Stimulated activated CD8-positive, alpha-beta memory T cell treated with anti-CD3 and anti-CD28 coated beads, Interleukin-2, amount 100 ng/mL, for 48 hours (primary cell): Measurements from ENCODE around the gene MRLN.
"Not testable (repeated sequence)": the region's sequence is repeated elsewhere in the genome, so short reads cannot be mapped to it uniquely, and the experiment has no call there.

Experiments used
- DNase-seq, 2 donors: peaks; one replicate each; pipeline ENCODE4 v3.0.0-alpha.2; 2020; ENCODE audit warnings: low read depth in 2 of 2

Gene MRLN

GRCh38 chr10:59745163-59745650 is 8.0 kb downstream of the MRLN start:
- no peak for DNase-seq

- not testable (repeated sequence) for DNase-seq
Observed at GRCh38 chr10:59744762-59745161, 8.5 kb downstream of the MRLN start.

GRCh38 chr10:59744156-59744555 is 9.1 kb downstream of the MRLN start:
- not testable (repeated sequence) for DNase-seq

GRCh38 chr10:59741583-59741982 is 11.7 kb downstream of the MRLN start:
- DNase-seq, result no peak

GRCh38 chr10:59741048-59741447 is 12.2 kb downstream of the MRLN start:
- no peak for DNase-seq

- no peak for DNase-seq
Observed at GRCh38 chr10:59736749-59737148, 16.5 kb downstream of the MRLN start.

GRCh38 chr10:59735296-59735695 is 18.0 kb downstream of the MRLN start:
- DNase-seq, result no peak

GRCh38 chr10:59734014-59734462 is 19.2 kb downstream of the MRLN start:
- no peak for DNase-seq

GRCh38 chr10:59733321-59734013 is 19.8 kb downstream of the MRLN start:
- not testable (repeated sequence) for DNase-seq

- not testable (repeated sequence) for DNase-seq
Observed at GRCh38 chr10:59732849-59733248, 20.4 kb downstream of the MRLN start.

GRCh38 chr10:59729167-59729566 is 24.1 kb downstream of the MRLN start:
- not testable (repeated sequence) for DNase-seq

- DNase-seq, result no peak
Observed at GRCh38 chr10:59724098-59724938, 28.9 kb downstream of the MRLN start.

- DNase-seq, result no peak
Observed at GRCh38 chr10:59720377-59720776, 32.9 kb downstream of the MRLN start.

GRCh38 chr10:59719374-59719773 is 33.9 kb downstream of the MRLN start:
- no peak for DNase-seq

- no peak for DNase-seq
Observed at GRCh38 chr10:59718257-59718656, 35.0 kb downstream of the MRLN start.

GRCh38 chr10:59713196-59713821 is 39.9 kb downstream of the MRLN start:
- no peak for DNase-seq

GRCh38 chr10:59711871-59712494 is 41.3 kb downstream of the MRLN start:
- DNase-seq, result no peak

- peak; percentile 23 to 29 for DNase-seq
Observed at GRCh38 chr10:59709395-59710125, 43.7 kb downstream of the MRLN start, which contains the start of gene SLC16A9. SLC16A9 (minus strand) TSS chr10:59709850; CDS start chr10:59684291, 25,559 bp downstream.

- no peak for DNase-seq
Observed at GRCh38 chr10:59708816-59709394, 44.4 kb downstream of the MRLN start.
